ENCODE measurements around the gene RPP21.

The RPP21 gene

DNA sequence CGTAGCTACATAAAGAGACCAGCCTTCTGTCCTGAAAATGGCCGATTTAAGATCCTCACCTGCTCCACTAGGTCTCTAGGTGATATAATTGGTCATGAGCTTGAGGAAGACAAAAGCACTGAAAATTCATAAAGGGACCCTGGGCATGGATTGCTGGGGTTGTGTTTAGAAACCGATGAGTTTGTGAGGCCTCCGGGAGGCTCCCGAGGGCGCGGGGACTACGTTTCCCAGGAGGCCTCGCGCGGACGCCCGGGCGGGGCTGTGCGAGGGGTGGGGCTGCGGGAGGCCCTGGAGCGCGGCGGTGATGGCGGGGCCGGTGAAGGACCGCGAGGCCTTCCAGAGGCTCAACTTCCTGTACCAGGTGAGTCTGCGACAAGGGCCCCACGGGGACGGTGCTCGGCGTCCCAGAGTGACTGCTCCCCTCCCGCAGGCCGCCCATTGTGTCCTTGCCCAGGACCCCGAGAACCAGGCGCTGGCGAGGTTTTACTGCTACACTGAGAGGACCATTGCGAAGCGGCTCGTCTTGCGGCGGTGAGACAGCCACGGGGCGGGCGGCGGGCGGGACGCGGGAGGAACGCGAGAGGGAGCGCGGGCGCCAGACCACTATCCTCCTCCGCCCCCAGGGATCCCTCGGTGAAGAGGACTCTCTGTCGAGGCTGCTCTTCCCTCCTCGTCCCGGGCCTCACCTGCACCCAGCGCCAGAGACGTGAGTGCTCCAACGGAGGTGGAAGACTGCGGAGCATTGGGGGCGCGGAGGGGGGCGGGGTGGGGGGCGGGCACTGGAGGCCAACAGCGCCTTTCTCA lies at the start of gene RPP21:
RPP21 (plus strand) TSS at position 289 of the 804 bp plus-strand sequence; CDS start at position 305, 16 bp downstream.
- DNase-seq: peak; percentile 82

DNA sequence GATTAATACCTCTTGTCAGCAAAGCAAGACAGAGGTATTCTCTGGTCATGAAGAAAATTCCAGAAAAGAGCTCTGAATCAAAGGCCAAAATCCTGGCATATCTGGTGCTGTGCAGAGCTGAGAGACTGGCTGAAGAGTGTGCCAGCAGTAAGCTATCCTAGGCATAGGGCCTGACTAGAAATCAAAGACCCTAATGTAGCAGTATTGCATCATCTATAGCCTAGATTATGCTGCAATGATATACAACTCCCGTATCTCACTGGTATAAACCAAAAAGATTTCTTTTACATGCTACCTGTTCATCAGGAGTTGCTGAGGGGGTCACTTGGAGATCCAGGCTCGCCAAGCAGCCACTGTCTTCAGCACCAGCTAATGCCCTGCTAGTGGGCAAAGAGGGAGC lies 49.1 kb upstream of the RPP21 start:
- DNase-seq: no peak

DNA sequence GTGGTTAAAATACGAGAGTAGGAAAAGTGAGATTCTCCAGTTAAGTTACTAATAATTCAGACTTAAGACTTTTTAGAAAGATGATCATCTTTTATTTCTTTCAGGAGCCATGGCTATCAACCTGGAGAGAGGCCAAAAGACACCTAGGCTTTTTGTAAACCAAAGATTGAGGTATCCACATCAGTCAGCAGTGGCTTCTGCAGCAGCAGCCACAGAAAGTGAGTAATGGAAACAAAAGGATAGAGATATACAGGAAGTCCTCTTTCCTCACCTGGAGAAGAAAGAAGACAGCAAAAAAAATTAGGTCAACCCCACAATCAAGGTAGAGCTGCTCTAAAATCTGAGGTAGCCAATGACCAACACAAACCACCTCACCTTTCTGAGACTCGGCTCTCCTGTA lies 41.0 kb upstream of the RPP21 start:
- DNase-seq: no peak

DNA sequence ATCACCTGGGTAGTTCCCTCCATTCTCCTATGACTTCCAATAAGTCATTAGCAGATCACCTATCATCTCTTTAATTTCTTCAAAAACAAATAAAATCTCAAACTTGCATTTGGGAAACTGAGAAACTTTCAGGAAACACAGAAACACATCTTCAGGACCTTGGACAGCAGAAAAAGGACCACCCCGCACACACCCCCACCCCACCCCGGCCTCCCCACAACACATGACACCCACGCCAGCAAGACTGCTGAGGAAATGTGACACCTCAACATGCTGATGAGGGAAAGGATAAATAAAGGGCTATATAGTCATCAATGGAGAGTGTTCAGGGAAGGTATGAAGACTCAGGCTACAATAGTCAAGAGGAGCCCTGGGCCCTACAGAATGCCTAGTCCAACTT lies 33.9 kb upstream of the RPP21 start:
- no peak for DNase-seq

DNA sequence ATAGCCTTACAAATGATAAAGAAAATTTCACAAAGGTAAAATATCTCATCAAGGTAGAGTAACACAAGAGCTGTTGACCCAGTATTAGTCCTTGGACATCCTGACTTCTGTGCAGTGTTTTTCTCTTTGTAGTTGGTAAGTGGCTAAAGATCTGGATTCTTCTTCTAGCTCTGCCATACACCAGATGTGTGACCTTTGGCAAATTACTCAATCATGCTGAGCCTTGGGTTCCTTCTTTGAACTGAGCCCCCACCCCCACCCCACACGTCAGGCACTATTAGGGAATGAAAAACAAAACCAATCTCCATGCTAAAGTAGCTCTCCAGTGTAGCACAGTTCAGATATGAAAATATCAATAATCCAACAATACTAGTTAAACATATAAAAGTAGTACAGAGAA lies 33.3 kb upstream of the RPP21 start:
- DNase-seq: no peak

DNA sequence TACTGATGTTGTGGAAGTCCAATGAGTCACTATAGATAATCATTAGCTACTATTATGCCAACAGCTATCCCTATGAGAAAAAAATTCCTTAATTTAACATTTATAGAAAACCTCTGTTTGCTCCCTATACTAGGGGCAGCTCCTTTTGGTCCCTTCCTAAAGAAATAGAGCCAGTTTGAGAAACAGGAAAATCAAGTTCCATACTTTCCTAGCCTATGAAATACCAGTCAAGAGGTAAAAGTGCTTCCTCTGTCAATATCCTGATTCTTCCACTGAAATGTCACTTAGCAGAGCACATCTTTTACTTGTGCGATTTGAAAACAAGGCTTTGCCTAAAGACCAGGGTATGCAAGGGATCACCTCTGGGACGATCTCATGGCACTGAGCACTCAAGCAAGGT lies 32.7 kb upstream of the RPP21 start:
- no peak for DNase-seq

DNA sequence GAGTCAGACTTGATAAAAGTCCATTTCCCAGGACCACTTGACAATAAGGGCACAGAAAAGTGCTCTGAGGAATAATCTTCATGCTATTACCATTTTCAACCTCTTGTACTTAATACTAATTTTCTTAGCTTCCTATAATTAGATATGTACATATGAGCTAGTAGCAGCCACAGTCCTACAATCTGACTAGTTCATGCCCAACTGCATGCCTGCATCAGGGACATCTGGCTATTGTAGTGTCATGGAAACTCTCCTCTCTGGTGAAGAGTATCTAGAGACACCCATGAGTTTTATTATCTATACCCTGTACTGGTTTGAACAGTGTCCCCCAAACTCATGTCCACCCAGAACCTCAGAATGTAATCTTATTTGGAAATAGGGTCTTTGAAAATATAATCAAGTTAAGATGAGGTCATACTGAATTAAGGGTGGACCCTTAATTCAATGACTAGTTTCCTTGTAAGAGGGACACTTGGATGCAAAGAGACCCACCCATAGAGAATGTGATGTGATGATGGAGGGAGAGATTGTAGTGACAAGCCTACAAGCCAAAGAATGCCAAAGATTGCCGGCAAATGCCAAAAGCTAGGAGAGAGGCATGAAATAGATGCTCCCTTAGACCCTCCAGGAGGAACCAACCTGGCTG lies 32.2 kb upstream of the RPP21 start:
- DNase-seq: no peak

DNA sequence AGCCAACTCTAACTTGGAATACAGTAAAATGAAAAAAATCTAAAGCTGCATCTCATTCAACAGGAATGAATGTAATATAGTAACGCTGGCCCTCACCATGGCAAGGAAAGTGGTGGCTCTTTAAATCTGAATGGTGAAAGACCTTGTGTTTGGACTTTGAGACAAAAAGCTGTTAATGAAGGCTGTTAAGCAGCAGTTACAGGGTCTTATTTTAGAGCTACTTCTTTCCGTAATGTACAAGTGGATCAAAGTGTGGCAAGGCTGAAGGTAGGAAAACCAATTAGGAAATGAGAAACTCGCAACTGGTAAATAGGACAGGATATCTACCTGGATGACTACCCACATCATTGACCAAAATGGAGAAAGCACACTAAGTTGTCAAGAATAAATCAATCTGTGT lies 29.8 kb upstream of the RPP21 start:
- DNase-seq: no peak

DNA sequence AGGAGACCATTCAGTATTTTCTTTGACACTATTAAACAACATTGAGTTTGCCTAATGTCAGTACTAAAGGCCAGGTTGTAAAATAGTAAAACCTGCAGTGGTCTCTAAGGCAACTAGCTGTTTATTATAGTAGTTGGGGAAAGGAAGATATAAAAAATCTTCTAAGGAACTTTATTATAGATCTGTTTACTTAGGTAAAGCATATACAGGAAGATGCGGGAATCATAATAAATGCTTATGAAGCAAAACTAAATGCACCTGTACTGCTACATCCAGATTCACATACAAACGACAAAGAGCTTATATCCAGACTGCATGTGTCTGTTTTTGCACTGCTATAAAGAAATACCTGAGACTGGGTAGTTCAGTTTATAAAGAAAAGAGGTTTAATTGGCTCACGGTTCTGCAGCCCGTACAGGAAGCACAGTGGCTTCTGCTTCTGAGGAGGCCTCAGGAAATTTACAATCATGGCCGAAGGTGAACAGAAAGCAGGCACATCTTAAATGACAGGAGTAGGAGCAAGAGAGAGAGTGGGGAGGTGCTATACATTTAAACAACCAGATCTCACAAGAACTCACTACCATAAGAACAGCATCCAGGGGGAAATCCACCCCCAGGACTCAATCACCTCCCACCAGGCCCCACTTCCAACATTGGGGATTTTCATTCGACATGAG lies 26.9 kb upstream of the RPP21 start:
- DNase-seq: no peak

DNA sequence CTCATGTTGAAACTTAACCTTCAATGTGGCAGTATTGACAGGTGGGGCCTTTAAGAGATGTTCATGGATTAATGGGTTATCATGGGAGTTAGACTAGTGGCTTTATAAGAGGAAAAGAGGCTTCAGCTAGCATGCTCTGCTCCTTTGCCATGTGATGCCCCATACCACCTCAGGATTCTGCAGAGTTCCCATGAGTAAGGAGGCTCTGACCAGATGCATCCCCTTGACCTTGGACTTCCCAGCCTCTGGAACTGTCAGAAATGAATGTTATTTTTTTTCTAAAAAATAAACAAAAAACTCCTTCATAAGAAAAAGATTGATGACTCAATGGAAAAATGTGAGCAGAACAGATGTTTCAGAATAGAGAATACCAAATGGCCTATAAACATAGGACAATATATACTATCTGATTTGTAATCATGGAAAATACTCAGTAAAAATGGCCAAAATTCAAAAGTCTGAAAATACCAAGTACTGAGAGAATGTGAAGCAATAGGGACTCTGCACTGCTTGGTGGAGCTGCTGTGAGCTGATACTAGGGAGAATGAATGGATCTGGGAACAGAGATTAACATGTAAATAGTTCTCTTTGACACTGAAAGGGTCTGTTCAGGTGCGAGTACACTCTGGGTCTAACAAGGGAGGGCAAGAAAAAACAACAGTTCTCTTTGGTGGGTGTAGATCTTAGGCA lies 25.7 kb upstream of the RPP21 start:
- no peak for DNase-seq

DNA sequence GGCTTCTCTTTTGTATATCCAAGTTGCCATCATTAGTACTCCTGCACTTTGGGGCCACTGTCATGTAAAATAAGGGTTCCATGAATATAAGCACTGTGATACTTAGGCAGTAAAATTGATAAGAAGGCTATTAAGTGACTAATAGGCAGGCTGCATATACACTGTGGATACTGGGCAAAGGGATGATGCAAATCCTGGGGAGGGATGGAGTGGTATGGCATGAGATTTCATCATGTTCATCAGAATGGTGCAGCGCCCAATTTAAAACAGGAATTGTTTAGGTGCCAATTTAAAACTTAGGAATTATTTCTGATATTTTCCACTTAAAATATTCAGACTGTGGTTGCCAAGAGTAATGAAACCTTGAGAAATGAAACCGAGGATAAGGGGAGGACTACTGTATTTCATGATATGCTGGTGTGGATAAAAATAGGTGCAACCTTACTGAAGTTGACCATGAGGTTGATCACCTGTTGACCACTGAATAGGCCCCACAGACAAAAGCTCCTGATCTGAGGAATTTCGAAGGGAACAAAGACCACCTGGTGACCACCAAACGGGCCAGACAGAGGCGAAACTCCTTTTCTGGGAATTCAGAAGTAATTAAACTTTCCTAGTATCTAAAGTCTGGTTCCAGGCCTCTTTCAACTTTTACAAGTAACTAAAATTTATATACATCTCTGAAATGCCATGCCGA lies 23.1 kb upstream of the RPP21 start:
- DNase-seq: no peak

DNA sequence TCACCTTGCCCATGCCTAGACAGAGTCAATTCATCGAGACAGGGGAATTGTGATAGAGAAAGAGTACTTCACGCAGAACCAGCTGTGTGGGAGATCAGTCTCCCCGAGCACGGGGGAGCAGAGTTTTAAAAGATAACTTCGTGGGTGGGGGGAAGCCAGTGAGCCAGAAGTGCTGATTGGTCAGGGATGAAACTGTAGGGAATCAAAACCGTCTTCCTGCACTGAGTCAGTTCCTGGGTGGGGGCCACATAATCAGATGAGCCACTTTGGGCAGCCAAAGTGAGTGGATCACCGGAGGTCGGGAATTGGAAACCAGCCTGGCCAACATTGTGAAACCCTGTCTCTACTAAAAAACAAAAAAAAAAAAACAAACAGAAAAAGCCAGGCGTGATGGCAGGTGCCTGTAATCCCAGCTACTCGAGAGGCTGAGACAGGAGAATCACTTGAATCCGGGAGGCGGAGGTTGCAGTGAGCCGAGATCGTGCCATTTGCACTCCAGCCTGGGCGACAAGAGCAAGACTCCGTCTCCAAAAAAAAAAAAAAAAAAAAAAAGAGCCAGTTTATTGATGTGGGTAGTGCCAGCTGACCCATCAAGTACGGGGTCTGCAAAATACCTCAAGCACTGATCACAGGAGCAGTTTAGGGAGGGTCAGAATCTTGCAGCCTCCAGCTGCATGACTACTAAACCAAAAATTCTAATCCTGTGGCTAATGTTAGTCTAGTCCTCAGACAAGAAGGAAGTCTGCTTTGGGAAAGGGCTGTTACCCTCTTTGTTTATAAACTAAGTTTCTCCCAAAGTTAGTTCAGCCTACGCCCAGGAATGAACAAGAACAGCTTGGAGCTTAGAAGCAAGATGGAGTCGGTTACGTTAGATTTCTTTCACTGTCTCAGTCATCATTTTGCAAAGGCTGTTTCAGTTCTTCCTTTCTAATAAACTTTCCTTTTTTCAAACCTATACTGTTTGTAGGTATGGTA lies 22.1 kb upstream of the RPP21 start:
- DNase-seq: no peak

DNA sequence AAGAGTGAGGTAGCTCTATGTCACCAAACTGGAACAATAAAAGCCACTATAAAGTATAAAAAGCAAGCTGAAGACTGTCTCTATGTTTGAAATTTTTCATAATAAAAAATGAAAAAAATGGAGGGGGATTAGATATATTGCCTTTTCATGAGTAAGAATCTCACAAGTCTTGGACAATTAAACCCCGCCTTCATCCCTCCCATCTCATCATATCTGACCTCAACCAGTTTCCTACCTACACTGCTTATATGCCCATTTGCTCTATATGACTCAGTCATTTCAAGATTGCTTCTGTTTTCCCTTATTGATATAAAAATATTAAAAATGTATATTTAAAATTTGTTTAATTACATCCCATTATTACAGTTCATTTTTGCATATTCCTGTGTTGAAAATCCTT lies 21.1 kb upstream of the RPP21 start:
- no peak for DNase-seq

DNA sequence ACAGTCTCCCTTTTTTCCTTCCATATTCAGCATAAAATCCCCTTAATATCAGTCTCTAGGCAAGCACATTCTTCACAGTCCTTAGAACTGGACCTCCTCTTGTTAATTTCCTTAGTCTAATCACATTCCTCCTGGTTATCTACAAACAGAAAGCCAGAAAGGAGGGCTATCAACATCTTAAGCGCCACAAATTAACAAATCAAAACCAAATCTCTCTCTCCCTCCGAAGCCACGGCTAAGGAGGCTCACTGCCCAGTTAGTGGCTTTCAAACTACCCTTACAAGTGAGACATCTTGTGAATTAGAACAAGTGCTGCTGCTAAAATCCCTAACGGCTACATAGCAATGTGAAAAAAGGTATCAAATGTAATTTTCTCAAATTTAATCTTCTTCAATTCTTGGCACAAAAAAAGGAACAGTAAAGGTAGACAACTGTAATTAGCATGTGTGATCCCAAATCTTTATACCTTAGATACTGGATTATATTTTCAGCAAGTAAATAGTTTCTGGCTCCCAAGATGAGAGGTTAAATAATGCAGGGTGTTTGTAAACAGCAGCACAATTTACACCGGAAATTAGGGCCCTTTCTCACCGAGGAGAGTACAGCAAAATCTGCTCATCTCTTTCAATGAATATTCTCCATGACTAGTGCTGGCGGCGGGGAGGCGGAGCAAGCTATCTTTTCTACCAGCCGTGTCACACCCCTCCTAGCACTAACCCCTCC lies 19.6 kb upstream of the RPP21 start:
- DNase-seq: no peak

DNA sequence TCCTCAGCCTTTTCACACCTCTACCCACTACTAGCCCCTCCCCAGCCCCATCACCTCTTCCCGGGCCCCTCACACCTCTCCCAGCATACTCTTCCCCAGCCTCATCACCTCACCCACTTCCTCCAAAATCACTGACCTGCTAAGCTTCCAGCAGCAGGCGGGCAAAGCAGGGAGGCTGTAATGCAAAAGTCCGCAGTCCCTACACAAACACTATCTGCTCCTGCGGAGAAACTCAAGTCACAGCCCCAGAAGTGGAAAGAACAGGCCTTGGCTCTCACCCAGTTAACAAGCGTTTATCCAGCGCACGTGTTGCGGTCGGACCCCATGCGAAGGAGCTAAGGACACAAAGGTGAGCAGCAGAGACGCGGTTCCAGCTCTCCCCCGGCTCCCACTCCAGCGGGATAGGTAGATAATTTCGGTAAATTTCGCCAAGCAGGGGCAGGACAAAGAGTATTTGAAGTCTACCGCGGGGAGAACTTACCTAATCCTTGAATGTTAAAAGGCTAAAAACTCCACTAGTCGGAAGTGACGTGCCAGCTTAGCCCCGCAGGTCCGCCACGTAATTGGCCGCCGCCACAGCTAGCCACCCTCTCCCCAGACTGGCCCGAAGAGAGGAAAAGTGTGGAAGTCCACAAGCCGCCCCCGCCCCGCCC lies 19.0 kb upstream of the RPP21 start:
- peak; percentile 87 for DNase-seq

DNA sequence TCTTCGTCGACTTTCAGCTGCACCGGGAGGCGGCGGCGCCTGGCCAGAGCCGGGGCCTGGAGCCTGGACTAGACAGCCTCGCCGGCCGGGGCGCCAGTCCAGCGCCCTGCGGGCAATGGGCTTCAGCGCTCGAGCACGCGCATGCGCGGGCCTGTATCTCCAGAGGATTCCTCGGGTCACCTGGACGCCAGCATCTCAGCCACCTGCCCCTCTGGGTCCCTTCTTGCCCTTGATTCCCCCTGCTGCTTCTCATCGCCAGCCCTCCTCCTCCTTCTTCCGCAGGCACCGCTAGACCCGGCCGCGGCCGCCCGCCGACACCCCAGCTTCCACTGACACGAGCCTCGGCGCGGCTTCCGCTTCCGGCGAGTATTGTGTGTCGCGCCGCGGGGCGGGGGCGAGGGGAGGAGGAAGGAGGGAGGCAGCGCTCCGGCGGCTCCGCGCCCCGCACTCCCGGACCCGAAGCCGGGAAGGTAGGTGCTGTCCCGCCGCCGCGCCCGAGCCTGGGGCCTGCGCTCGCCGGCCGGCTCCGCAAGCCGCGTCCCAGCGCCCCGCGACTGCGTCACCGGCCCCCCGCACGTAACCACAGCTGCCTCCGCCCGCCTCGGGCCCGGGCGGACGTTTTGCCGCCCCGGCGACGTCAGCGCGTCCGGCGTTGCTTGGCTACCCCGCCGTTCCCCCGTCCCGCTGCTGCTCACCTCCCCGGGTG lies 18.3 kb upstream of the RPP21 start, which contains the start of gene TRIM39:
TRIM39 (plus strand) TSS at position 402 of the 706 bp plus-strand sequence. CDS start 2,391 bp downstream, outside the sequence.
- DNase-seq: peak; percentile 94

DNA sequence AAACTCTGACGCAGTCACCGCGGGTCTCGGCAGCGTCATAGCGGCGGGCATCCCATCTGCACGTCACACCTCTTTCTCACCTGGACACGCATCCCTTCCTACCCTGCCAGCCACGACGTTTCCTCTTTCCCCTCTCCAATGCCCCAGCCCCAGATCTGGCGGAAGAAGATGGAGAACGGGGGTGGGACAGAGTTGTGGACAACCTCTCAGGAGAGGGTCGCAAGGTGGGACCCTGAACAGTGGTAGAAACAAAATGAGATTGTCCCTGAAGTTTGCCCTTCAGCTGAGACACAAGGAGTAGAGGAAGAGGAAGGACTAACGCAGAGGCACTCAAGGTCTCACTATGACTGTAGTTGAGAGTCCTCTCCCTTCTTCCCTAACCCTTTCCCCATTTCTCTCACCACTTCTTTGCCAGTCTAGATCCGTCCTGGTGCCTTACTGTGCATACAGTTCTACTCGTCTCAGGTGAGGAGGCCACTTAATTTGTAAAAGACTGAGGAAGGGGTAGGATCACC lies 17.7 kb upstream of the RPP21 start:
- DNase-seq: no peak

DNA sequence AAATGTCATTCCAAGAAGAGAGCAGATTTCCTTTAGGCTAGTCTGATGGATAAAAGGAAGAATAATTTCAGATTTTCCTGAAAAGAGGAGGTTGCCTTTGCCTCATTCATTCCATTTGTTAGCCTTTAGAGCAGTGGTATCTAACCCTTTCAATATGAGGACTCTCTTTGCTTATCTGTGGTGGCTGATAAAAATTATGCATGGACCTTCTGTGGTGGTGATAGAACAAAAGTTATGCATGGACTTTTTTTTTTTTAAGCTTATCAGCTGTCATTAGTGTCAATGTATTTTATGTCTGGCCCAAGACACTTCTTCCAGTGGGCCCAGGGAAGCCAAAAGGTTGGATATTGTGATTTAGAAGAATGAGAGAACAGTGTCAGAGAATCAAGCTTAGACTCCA lies 16.6 kb upstream of the RPP21 start:
- DNase-seq: no peak

DNA sequence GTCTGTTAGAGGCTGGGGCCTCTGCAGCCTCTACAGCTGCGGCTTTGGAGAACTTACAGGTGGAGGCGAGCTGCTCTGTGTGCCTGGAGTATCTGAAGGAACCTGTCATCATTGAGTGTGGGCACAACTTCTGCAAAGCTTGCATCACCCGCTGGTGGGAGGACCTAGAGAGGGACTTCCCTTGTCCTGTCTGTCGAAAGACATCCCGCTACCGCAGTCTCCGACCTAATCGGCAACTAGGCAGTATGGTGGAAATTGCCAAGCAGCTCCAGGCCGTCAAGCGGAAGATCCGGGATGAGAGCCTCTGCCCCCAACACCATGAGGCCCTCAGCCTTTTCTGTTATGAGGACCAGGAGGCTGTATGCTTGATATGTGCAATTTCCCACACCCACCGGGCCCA lies 15.6 kb upstream of the RPP21 start:
- peak; percentile 30 for DNase-seq

All from CD4-positive, alpha-beta T cell treated with Interferon gamma for 1 hour (primary cell).